HepG2 (cell line): ENCODE data around the gene TMEM258. TPM values are rescaled to one million over a fixed set of nuclear protein-coding genes. Genes with fewer than 3 reads are reported as not detected.

Source experiments
- ATAC-seq: fragments of 200-7000 bp; cut with Tn5 transposase; 3 replicates; pipeline ENCODE4 v1.9.1; 2020; ENCODE audit warnings: mild to moderate bottlenecking, moderate library complexity
- BruUV-seq: library from RNA; stranded (reverse); fragments of 400-500 nt; replicated peaks from 2 replicates; lab custom pipeline; 2021; lab: Mats Ljungman, UMichigan
- CTCF ChIA-PET: fragments of 300-600 bp; formaldehyde crosslinking; extraction: SDS; loops from one replicate; lab custom pipeline; 2021; ENCODE audit warnings: low total read pairs, inconsistent platforms, low intra/inter-chr PET ratio; lab: Yijun Ruan, JAX
- POLR2A ChIA-PET: fragments of 350-600 bp; sonication (Branson Sonifier 250); formaldehyde crosslinking; loops from one replicate; lab custom pipeline; 2020; ENCODE audit warnings: antibody characterized with exemption, inconsistent platforms; lab: Yijun Ruan, JAX
- DNase-seq: peaks from one replicate; pipeline ENCODE4 v3.0.0-alpha.2; 2015; ENCODE audit warnings: low spot score
- FAIRE-seq: peaks from 3 replicates; lab custom pipeline; 2011; peaks lifted over from hg19 to GRCh38; lab: Jason Lieb, UNC
- H2AFZ ChIP-seq: one replicate; pipeline ENCODE4 v1.6.1; 2011; ENCODE audit warnings: low read length, inconsistent platforms
- H3K27ac ChIP-seq: fragments of 300-600 bp; 3 replicates; pipeline ENCODE4 v1.8.0; 2011; ENCODE audit warnings: mixed run types, mild to moderate bottlenecking, mixed read lengths, low read length, inconsistent platforms; ENCODE audit not compliant: insufficient read depth; ENCODE audit errors: extremely low read length
- H3K27me3 ChIP-seq, 2 experiments: fragments of 200-600 bp in 1 of 2; 2 replicates in 1 of 2; 3 replicates in 1 of 2; pipeline versions ENCODE4 v1.6.0 to v1.8.0; 2011; ENCODE audit warnings: low read length in 2 of 2, mild to moderate bottlenecking in 2 of 2, moderate library complexity in 2 of 2, inconsistent platforms in 1 of 2; ENCODE audit not compliant: insufficient read depth in 2 of 2, control insufficient read depth in 1 of 2
- H3K36me3 ChIP-seq, 2 experiments: fragments of 200-600 bp in 1 of 2; replicated peaks in 1 of 2; 2 replicates in 1 of 2; 3 replicates in 1 of 2; pipeline versions ENCODE4 v1.5.1 to v1.8.0; 2011; ENCODE audit warnings: low read length in 2 of 2, inconsistent platforms in 1 of 2; ENCODE audit not compliant: insufficient read depth in 2 of 2, control insufficient read depth in 1 of 2
- H3K4me1 ChIP-seq: 2 replicates; pipeline ENCODE4 v1.5.1; 2012; ENCODE audit warnings: low read length, inconsistent platforms; ENCODE audit not compliant: insufficient read depth
- H3K4me2 ChIP-seq: 2 replicates; pipeline ENCODE4 v1.6.0; 2011; ENCODE audit warnings: low read depth, low read length, inconsistent platforms
- H3K4me3 ChIP-seq, 3 experiments: fragments of 200-600 bp in 1 of 3; sonication (generic), shearing (Covaris generic) in 1 of 3; replicated peaks in 1 of 3; 2 replicates each; pipeline ENCODE4 v1.5.1; 2011 to 2016; ENCODE audit warnings: low read length in 3 of 3, inconsistent platforms in 2 of 3, low read depth in 2 of 3, mild to moderate bottlenecking in 2 of 3, control low read depth in 1 of 3, mixed read lengths in 1 of 3; ENCODE audit not compliant: insufficient read depth in 1 of 3
- H3K79me2 ChIP-seq: one replicate; pipeline ENCODE4 v1.6.1; 2011; ENCODE audit warnings: low read length, inconsistent platforms; ENCODE audit not compliant: insufficient read depth
- H3K9ac ChIP-seq: 2 replicates; pipeline ENCODE4 v1.6.0; 2011; ENCODE audit warnings: mild to moderate bottlenecking, low read depth, low read length, inconsistent platforms; ENCODE audit not compliant: insufficient read depth
- H3K9me3 ChIP-seq: 2 replicates; pipeline ENCODE4 v1.5.1; 2012; ENCODE audit warnings: mild to moderate bottlenecking, low read length
- H4K20me1 ChIP-seq: 2 replicates; pipeline ENCODE4 v1.6.0; 2011; ENCODE audit warnings: inconsistent platforms, mild to moderate bottlenecking, low read length, moderate library complexity; ENCODE audit not compliant: insufficient read depth
- CENPBD1 ChIP-seq: sonication (generic); formaldehyde crosslinking; IDR thresholded peaks from 2 replicates; pipeline ENCODE4 v1.8.0; 2022; ENCODE audit warnings: missing genetic modification reagents, low read depth, mild to moderate bottlenecking, borderline replicate concordance
- HOMEZ ChIP-seq: IDR thresholded peaks from 2 replicates; pipeline ENCODE4 v1.6.1; 2016; ENCODE audit warnings: low read depth
- KAT8 ChIP-seq: IDR thresholded peaks from 2 replicates; pipeline ENCODE4 v1.6.1; 2016; ENCODE audit warnings: missing genetic modification reagents, missing compliant biosample characterization
- NFAT5 ChIP-seq: sonication (generic); formaldehyde crosslinking; IDR thresholded peaks from 2 replicates; pipeline ENCODE4 v1.4.0; 2020; ENCODE audit warnings: missing genetic modification reagents
- TRIM24 ChIP-seq: sonication (generic); formaldehyde crosslinking; IDR thresholded peaks from 2 replicates; pipeline ENCODE4 v1.8.0; 2022; ENCODE audit warnings: mild to moderate bottlenecking, missing genetic modification reagents
- XRCC5 ChIP-seq: fragments of 200-400 bp; formaldehyde crosslinking; optimal IDR thresholded peaks from 2 replicates; pipeline ENCODE3; 2017; ENCODE audit warnings: mild to moderate bottlenecking, low read length
- ZNF160 ChIP-seq: sonication (generic); formaldehyde crosslinking; IDR thresholded peaks from 2 replicates; pipeline ENCODE4 v1.8.0; 2022; ENCODE audit warnings: mild to moderate bottlenecking, inconsistent platforms, missing genetic modification reagents
- ZNF335 ChIP-seq: sonication (generic); formaldehyde crosslinking; IDR thresholded peaks from 2 replicates; pipeline ENCODE4 v1.4.0; 2020; ENCODE audit warnings: missing genetic modification reagents
- WGBS: methylation state at CpG from one replicate; pipeline ENCODE4 v1.1.6; 2017; ENCODE audit warnings: low lambda C conversion rate; 5-methylcytosine and 5-hydroxymethylcytosine counted together
- in situ Hi-C: cut with HindIII; loops from 2 replicates; pipeline ENCODE4 v1.10.0; 2017; ENCODE audit warnings: low pct_unique_long_range_greater_than_20kb; ENCODE audit not compliant: extremely low pct_ligation_motif_present
- intact Hi-C: fragments of 100-400 bp; cut with micrococcal nuclease; formaldehyde crosslinking; loops from one replicate; pipeline ENCODE4 v1.10.0; 2022; ENCODE audit not compliant: unreplicated experiment
- polyA plus RNA-seq, 8 experiments: library from polyadenylated mRNA; depleted of rRNA in 3 of 8; stranded (reverse) in 7 of 8; unstranded in 1 of 8; fragments of >200 nt; fragmentation: Illumina TruSeq in 4 of 8; extraction: Trizol in 4 of 8; gene quantifications; 2 replicates each; pipeline versions ENCODE4 v1.2.1 to v1.2.3, GENCODE V29; 2011 to 2016; ENCODE audit warnings: low read depth in 4 of 8, missing spikeins in 1 of 8, mixed read lengths in 1 of 8; ENCODE audit not compliant: insufficient read depth in 1 of 8
- total RNA-seq, 5 experiments: library from RNA; depleted of rRNA; stranded (reverse); fragments of >200 nt; fragmentation: Illumina TruSeq; extraction: Trizol; gene quantifications; 2 replicates each; pipeline ENCODE4 v1.2.3, GENCODE V29; 2016; ENCODE audit warnings: low read depth in 1 of 5

TMEM258 gene
- total and polyA plus RNA-seq, 2 of the 13 experiments (the other 11 are each of a cell fraction or from before 2014, with no cell fraction given): 175 to 424 TPM

GRCh38 chr11:61765550-61766253 is 26.7 kb downstream of the TMEM258 start:
- no peak overlapping the region for H2AFZ ChIP-seq
- H3K9ac ChIP-seq: no peak overlapping the region
- no peaks in the 10 kb centered on the region for H3K9me3 ChIP-seq
- H3K4me2 ChIP-seq: no peak overlapping the region
- TF ChIP-seq TRIM24 (CRISPR knock-in tag): no peak
- TF ChIP-seq ZNF335 (CRISPR knock-in tag): no peak
- no peak for TF ChIP-seq CENPBD1 (CRISPR knock-in tag)
- peak overlapping the region; percentile 39 for H3K27ac ChIP-seq
- peaks cover 4% of the 10 kb centered on the region for H3K79me2 ChIP-seq
- ChIA-PET POLR2A (interaction anchor here (0.5 to 5.5 kb wide), 2 partner anchors 9 to 51 kb away, joined by 3 to 92 read pairs; partner anchors contain the start of gene FADS1), CTCF (interaction anchor here (0.9 kb wide), 1 partner anchor 14 kb away, joined by 3 read pairs; no protein-coding TSS in a partner anchor)
- H4K20me1 ChIP-seq: 0 out of 2 replicates have a peak, but pooled peaks cover 2% of the 10 kb centered on the region
- no peak for DNase-seq
- intact Hi-C loops (no loop called here), in situ Hi-C loops (no loop called here)
- FAIRE-seq: no peak
- no peak for ATAC-seq
- no peaks in the 10 kb centered on the region for H3K27me3 ChIP-seq
- H3K4me3 ChIP-seq: no peak overlapping the region
- 96% methylated on average over 16 of the region's 26 CpGs for WGBS
- H3K4me1 ChIP-seq: peaks cover 59% of the 10 kb centered on the region
- BruUV-seq: no TSS peak
- no peaks in the 10 kb centered on the region; a peak in 1 of 5 replicates for H3K36me3 ChIP-seq

- ChIA-PET CTCF (no interaction called here), POLR2A (interaction anchor here (5.5 kb wide), 1 partner anchor 8 kb away, joined by 92 read pairs; no protein-coding TSS in a partner anchor)
- BruUV-seq: no TSS peak
- intact Hi-C loops: no loop called here
- DNase-seq: no peak
- ATAC-seq: no peak
- Histone ChIP-seq H4K20me1 (0 out of 2 replicates have a peak, but pooled peaks cover 2% of the 10 kb centered on the region), H3K36me3 (no peaks in the 10 kb centered on the region; a peak in 1 of 5 replicates), H3K27me3 (no peaks in the 10 kb centered on the region), H3K27ac (no peak overlapping the region), H2AFZ (no peak overlapping the region), H3K9ac (no peak overlapping the region), H3K4me1 (peaks cover 49% of the 10 kb centered on the region), H3K4me3 (no peak overlapping the region), H3K4me2 (no peak overlapping the region), H3K9me3 (no peaks in the 10 kb centered on the region), H3K79me2 (peaks cover 7% of the 10 kb centered on the region)
- 87% methylated on average over 8 of the region's 22 CpGs for WGBS
- in situ Hi-C loops: no loop called here
- FAIRE-seq: no peak
- TF ChIP-seq NFAT5 (CRISPR knock-in tag): no peak
- TF ChIP-seq KAT8 (CRISPR knock-in tag): no peak
- no peak for TF ChIP-seq XRCC5
- no peak for TF ChIP-seq HOMEZ
- TF ChIP-seq ZNF160 (CRISPR knock-in tag): no peak
Measured at GRCh38 chr11:61764606-61765260, 27.7 kb downstream of the TMEM258 start.
